GM19397 (cell line): ENCODE data around the gene AKT3.
A peak's percentile ranks its signal among the peaks of the same experiment; 100 is the strongest.

Source experiments
- ATAC-seq: cut with Tn5 transposase; IDR thresholded peaks from one replicate; pipeline ENCODE4 v1.9.1; 2021; ENCODE audit warnings: mild to moderate bottlenecking, moderate library complexity; ENCODE audit not compliant: unreplicated experiment

Gene AKT3

DNA sequence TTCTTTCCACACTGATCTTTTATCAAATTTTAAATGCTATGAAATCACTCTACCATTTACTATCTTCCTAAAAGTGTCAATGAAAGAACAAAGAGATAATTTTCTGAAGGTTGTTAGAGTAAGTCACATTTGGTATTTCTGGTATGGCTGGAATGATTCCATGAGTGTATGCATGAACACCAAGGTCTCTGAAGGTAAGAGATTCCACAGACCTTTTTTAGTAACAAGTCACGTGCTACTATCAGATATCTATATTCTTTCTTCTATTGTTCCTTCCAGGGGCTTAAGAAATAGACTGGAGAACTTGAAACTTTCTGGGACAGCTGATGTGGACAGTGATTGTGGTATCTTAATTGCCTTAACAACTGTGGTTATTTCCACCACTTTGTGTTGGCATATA lies 329.2 kb downstream of the AKT3 start:
- no peak for ATAC-seq

DNA sequence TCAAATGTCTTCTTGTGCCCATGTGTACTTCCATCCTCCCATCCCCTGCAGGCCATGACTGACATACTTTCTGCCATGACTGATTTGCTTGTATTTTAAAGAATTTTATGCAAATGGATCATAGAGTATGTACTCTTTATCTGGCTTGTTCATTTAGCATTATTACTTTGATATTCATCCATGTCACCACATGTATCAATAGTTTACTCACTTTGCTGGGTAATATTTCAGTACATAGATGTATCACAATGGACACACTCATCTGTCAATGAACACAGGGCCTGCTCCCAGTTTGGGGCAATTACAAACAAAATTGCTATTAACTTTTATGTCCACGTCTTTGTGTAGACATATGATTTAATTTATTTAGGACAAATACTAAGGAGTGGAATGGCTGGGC lies 335.1 kb downstream of the AKT3 start:
- ATAC-seq: no peak

DNA sequence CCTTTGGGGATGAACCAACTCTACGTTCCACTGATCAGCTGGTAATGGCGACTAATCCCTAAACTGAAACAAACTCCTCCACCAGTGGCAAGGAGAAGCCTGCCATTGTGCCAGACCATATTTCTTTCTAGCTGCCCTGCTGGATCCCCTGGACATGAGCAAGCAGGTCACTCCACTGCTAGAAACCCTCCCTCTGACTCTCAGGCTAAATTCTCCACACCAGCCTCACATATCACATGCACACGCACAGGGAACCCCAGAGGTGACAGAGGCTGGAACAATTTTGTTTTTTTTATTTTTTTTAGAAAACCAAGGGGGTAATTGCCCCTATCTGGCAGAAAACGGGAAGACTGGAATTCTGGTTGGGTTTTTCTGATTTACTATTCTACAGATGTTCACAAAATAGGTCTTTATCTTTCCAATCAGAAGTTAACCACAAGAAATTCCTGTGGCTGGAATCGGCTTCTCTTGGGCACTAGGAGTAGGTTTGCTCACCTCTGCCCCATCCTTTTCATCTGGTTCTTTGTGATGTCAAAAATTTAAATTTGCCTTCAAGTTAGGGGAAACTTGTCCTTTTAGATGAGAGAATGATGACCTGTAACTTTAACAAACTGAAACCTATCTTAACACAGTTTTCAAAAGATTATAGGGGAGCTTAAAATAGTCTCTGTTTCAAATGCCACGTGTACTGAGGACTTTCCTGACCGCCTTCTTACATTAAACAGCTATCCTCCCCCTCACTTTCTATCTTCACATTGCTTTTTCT lies 336.1 kb downstream of the AKT3 start:
- ATAC-seq: no peak

DNA sequence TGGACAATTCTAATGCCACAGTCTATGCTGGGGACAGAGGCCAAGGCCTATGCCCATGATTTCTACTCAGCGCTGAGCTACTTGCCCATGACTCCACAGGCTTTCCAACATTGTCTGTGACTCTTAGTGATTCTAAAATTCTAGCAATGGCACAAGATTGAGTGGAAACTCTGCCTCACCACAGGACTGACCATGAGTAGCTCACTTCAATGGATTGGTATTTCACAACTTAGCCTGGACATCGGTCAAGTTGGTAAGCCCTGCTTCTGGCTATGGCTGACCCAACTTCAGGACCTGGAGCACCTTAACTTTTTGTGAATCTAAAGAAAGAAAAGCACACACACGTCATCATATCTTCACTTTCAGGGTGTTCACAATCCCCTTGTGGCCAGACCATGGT lies 339.1 kb downstream of the AKT3 start:
- no peak for ATAC-seq

DNA sequence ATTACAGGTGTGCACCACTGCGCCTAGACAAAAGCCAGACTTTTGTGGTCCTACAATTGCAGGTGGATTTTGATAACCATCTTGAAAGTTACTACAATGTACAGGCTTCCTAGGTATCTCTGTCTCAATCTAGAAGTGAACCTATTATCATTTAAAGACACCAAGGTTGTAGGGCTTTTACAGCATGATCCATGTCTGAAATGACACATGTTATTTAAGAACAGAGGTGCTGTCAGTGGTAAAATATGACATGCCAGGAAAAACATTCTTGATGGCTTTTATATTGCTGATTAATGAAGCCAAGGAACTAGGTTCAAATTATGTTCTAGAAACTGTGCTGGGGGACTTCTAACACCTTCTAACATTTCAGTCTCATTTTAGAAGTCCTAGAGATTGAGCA lies 341.1 kb downstream of the AKT3 start:
- no peak for ATAC-seq

DNA sequence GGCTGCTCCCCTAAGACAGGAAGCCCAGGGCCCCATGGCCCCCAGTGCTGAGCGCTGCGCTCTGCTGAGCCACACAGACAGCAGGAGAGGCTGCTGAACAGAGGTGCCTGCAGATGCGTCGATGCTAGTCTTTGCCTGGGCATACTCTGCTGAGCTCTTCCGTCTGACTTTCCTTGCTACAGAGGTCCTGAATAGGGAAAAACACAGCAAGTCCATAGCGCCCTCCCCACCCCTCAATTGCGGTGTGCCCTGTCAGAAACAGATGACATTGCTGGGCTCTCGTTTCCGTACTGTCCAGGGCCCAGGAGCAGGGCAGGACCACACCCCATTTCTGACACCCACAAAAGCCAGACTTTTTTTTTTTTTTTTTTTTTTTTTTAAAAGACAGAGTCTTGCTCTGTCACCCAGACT lies 341.7 kb downstream of the AKT3 start:
- peak; percentile 75 for ATAC-seq

DNA sequence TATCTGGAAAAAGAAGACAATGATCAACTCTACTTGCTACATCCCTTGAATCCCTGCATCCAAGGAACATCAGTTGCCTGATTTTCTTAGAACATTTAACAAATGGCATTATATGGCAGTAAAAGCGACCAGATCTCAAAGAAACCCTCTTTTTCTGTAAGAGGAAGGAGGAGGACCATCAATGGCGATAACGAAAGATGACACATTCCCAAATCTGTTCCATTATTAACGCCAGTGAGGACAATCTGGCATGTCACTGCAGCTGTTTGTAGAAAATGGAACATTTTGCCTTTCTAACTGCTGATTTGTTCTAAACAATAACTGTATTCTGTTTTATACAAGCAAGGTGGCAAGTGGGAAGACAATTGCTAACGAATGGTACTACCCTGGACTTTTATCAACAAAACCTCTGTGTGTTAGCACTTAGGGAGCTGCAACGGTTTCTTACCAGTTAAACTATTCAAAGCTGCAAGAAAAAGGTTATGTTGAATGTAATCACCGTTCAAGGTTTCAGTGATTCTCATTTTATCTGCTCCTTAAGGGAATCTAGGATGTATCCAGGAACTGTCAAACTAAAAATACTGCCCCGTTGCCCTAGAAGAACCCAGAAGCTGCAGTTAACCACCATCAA lies 342.3 kb downstream of the AKT3 start:
- ATAC-seq: no peak

DNA sequence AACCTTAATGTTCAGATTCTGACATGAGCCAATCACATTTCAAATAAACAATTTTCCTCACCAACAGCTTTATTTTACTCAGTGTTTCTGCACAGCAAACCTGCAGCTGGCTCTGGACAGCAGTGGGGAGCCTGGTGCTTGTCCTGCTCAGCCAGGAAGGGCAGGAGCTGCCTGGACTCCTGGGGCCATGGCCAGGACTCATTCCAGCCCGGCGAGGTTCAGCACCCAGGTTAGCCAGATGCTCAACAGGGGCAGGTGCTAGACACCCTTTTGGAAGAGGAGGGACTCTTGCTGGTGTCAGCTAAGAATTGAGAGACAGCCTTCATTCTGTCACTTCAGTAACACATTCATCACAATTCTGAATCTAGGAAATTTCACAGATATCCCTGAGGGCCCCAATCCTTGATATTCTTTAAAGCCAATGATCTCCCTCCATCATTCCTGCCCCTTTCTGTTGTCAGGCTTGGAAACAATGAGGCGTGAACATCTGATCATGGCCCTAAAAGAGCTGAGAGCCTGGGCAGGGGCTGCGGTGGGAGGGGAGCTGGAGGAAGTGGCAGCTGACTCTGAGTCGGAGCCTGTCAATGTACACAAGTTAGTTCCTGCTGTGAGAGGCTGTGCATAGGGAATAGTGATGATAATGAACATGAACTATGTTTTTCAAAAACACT lies 342.9 kb downstream of the AKT3 start:
- ATAC-seq: no peak

DNA sequence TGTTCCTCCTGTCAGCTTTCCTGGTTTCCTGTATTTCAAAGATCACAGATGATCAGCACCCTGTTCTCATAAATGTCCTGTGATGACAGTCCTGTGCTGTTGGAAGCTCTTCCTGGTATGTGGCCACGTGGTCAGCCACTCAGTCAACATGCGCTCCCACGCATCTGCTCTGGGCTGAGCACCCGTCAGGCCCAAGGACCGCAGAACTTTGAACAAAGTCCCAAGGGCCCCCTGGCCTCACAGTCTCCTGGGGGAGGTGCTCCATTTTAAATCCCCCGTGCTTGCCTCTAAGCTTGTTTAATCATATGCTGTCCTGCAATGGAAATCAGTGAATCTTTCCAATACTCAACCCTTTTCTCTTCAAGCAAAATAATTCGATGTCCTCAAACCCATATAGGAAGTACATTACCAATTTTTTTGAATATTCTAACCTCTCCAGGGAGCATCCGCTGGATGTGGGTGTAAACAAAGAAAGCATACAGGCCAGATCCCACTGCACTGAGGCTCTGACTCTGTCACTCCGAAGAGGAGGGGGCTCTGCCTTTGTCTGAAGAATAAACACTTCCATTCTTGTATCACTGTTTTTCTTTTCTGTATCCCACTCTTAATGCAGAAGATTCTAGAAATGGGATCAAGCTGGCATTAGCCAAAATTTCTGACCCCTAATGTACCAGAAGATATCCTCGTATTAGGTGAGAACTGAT lies 343.9 kb downstream of the AKT3 start:
- ATAC-seq: no peak

DNA sequence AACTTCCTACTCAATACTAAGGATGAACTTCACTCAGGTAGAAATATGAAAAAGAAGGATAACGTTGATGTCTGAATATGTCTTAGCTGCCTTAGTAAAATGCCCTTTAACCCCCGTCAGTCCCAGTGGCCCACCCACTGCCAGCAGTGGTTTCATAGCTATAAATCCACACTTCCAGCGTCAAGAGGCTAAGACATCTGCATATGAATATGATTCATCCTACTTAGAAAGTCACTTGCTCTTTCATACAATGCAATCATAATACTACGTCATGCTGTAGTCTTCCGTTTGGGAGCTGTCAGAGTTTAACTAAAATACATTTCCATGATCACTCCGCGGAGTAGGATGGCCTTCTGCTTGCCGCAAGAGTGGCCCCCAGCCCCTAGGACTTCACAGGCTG lies 346.9 kb downstream of the AKT3 start:
- no peak for ATAC-seq

DNA sequence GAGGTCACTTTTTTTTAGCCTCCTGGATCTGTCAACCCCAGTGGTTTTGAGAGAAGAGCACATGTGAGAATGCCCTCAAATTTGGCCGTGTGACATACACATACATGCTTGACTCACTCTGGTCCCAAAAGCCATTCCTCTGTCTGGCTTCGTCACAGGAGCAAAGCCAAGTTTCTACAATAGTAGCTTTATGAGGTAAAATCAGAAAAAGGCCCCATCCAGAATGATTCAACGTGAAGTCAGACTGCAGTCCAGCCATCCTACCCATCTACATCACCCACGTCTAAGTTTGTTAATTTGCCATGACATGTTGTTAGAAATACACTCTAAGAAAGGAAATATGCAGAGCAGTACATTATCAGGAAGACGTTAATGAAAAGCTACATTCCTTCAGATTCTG lies 349.0 kb downstream of the AKT3 start:
- ATAC-seq: no peak

DNA sequence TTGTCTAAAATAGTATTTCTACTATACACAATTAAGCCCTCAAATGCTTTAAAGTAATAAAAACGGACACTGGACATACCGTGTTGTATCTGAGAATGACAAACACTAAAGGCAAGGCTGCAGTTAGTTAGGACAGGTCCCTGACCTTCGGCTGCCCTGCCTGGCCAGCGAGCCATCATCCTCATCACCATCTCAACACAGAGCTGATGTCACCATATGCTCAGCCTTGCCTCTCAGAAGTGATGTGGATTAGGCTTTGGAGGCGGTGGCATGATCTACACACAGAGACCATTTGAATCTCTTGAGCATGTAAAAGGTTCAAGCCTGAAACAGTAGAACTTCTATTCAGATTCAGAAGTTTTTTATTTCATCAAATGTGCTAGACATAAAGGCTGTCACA lies 349.5 kb downstream of the AKT3 start:
- no peak for ATAC-seq

DNA sequence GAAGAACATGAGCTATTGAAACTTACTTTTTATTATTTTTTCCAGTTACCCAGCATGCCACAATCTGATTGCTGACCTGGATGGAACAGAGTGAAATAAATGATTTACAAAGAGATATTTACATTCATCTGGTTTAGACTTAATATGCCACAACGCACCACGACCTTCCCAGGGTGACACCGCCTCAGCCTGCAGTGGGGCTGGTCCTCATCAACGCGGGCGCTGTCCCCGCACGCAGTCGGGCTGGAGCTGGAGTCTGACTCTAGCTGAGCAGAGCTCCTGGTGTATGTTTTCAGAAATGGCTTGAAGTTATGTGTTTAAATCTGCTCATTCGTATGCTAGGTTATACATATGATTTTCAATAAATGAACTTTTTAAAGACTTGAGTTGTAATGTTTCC lies 350.3 kb downstream of the AKT3 start:
- ATAC-seq: no peak

DNA sequence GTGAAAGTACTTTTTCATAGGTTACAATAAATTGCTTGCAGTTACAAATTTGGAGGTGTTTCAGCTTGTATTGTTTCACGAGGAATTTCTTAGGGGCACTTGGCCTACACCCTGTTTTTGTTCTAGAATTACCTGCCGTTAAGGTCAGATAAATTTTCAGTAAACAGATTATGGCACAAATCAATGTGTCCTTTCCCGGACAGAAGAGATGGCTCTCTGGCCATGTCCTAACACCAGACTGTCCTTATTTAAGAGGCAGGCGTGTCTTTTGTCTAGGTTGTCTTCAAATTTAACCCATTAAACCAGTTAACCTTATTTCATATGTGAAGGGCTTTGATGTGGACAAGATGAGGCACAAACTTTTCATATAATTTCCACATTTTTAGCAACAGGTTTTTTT lies 350.8 kb downstream of the AKT3 start:
- no peak for ATAC-seq

DNA sequence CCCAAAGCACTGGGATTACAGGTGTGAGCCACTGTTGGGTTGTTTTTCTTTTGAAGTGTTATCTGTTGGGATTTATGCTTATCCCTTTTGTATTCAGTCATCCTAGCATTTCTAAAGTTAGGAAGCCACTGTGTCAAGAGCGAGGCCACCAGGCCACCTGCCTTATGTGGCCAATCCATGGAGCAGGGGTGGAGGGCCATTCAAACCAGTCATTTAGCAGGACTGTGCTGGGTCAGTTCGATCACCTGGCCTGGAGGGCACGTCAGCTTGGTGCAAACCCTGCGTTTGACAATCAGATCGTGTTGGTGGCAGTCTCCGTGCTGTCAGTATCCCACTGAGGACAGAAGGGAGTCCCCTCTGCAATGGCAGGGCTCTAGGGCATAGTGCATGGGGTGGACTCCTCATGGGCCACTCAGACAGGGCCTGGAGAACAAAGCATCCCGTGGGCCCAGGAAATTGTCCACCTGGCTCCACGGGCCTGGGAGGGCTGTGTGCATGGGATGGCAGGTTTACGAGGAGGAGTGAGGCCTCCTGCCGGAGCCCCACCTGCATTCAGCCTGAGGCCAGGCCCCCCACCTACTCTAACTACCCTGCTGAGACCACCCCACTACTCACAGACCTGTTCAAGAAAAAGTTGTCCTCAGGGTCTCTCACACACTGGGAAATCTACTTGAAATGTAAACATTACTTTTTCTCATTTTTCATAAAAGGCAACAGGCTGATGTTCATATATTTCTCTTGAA lies 351.9 kb downstream of the AKT3 start:
- no peak for ATAC-seq

DNA sequence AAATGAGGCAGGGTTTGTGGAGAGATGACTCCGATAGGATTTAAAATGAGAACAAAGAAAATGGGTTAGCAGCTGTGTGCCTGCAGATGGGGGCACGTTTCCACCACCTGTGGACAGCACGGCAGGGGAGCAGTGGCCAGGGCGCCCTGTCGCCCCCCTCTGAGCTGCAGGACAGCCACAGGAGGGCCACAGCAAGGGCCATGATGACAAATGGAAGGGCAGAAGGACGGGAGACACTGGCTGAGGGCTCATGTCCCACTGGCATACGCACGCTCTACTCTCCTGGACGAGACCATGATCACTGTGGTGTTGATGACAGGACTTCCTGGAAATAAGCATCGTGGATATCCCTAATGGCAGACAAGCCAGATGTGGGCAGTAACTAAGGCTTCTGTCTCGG lies 353.2 kb downstream of the AKT3 start:
- no peak for ATAC-seq

DNA sequence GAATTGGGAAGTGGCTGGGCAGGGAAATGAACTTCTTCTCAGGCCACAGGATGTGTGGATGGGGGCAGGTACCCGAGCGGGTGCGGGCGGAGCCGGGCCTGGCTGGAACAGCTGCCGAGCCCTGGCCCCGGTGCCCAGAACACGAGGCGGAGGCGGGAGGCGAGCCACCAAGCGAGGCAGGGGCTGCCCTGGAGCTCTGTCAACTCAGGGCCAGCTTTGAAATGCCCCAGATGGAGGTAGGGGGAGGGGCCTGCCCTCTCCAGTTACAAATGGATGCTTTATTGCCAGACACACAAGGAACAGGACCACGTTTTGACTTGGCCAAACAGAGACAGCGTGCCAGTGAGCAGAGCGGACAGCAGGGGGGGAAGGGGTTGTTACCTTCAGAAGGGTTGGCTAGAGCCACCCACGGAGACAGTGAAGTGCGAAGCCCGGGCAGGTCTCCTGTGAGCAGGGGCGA lies 353.8 kb downstream of the AKT3 start:
- ATAC-seq: no peak

DNA sequence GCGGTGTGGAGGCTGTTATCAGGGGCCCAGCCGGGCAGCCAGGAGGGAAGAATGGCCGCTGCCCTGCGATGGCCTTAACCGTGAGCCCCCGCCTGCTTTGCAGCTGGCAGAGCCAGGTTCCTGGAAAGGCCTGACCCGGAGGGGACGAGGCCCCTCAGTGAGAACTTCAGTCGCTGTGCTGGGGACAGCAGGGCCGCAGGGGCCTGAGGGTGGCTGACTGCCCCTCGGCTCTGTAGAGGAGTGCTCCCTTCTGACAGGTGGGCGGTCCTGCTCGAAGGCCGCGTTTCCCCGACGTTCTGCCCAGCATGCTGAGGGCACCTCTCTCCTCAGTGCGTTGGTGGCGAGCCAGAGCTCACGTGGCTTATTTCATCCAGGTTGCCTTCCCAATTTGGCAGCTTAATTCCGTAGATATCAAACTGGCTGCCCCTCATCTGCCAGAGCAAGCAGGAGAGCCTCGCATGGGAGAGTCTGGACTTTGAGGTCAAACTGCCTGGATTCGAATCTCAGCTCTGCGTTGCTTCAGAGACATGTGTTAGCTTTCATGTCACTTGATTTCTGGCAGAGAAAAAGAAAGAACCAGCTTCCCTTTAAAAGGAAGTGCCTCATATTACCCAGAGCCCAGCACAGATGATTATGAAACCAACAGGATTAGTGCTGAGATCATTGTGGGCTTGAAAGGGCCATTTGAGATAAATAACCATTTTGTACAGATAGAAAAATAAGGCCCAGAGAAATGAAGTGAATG lies 354.4 kb downstream of the AKT3 start:
- ATAC-seq: no peak

DNA sequence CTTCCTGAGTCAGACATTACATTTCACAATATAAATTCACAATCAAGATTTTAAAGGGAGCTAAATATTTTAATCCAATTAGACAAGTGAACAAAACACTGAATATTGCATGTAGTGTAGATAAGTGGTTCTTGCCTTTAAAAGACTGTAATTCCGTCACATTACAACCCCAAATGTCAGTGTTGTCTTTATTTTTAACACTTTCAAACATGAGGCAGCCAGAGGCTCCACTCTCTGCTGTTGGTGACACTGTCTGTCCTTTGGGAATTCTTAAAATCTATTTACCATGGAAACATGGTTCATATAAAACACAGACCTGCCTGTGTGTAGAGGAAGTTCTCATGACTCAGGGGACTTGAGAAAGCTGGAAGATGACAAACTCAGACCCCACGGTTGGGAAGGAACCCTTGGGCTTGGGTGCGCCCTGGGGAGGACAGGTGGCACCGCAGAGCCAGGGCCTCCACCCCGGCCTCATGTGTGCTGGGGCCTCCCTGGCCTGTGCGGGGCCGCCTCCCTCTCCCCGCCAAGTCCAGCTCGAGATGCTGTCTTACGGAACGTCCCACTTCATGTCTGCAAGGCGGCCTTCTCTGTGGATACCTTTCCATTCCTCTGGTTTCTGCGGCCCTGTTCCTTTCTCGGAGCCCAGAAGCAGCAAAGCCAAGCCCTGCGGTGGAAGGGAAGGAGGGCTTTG lies 355.2 kb downstream of the AKT3 start:
- ATAC-seq: no peak
